BJ (cell line): ENCODE results near the gene PHKB. TPM values are rescaled to one million over a fixed set of nuclear protein-coding genes. Genes with fewer than 3 reads are reported as not detected.

Experiments
- CTCF ChIA-PET: fragments of 350-600 bp; formaldehyde crosslinking; extraction: SDS; loops from one replicate; lab custom pipeline; 2021; ENCODE audit warnings: antibody characterized with exemption, inconsistent platforms; lab: Yijun Ruan, JAX
- POLR2A ChIA-PET: fragments of 300-600 bp; sonication (Branson Sonifier 250); formaldehyde crosslinking; extraction: SDS; loops from one replicate; lab custom pipeline; 2021; ENCODE audit warnings: antibody characterized with exemption; lab: Charles Lee
- DNase-seq: peaks from one replicate; pipeline ENCODE4 v3.0.0-alpha.2; 2011; ENCODE audit warnings: low read depth
- H3K27me3 ChIP-seq: 2 replicates; pipeline ENCODE4 v1.6.0; 2011; ENCODE audit warnings: low read length; ENCODE audit not compliant: control insufficient read depth, insufficient read depth
- H3K36me3 ChIP-seq: 2 replicates; pipeline ENCODE4 v1.5.1; 2011; ENCODE audit warnings: low read length; ENCODE audit not compliant: control insufficient read depth, insufficient read depth
- H3K4me3 ChIP-seq: 2 replicates; pipeline ENCODE4 v1.5.1; 2011; ENCODE audit warnings: low read depth, mild to moderate bottlenecking, control low read depth, low read length
- CTCF ChIP-seq: IDR thresholded peaks from 2 replicates; pipeline ENCODE4 v1.5.1; 2011; ENCODE audit warnings: low read depth, mild to moderate bottlenecking, control low read depth, inconsistent platforms, low read length, moderate library complexity; ENCODE audit not compliant: insufficient read depth
- polyA plus RNA-seq: library from polyadenylated mRNA; depleted of rRNA; stranded (reverse); fragments of >200 nt; gene quantifications from 2 replicates; pipeline ENCODE4 v1.2.3, GENCODE V29; 2011

PHKB gene
- polyA plus RNA-seq, 1 experiment, result 44.9 TPM

- Histone ChIP-seq H3K27me3 (no peaks in the 10 kb centered on the region), H3K36me3 (no peaks in the 10 kb centered on the region; the same call in 1 of the 2 replicates), H3K4me3 (no peak overlapping the region)
- DNase-seq, result no peak
- no peak for TF ChIP-seq CTCF
- ChIA-PET POLR2A (no interaction called here), CTCF (no interaction called here)
Observed at GRCh38 chr16:47577029-47577428, 115.9 kb downstream of the PHKB start.

- DNase-seq, result no peak
- POLR2A ChIA-PET, result no interaction called here
- Histone ChIP-seq H3K36me3 (no peaks in the 10 kb centered on the region; the same call in 1 of the 2 replicates), H3K4me3 (no peak overlapping the region), H3K27me3 (no peaks in the 10 kb centered on the region)
- no peak for TF ChIP-seq CTCF
- CTCF ChIA-PET, result no interaction called here
Observed at GRCh38 chr16:47578033-47578432, 116.9 kb downstream of the PHKB start.

GRCh38 chr16:47578573-47578972 lies 117.4 kb downstream of the PHKB start:
- no peak for DNase-seq
- TF ChIP-seq CTCF, result no peak
- POLR2A ChIA-PET, result no interaction called here

GRCh38 chr16:47581114-47581513 lies 120.0 kb downstream of the PHKB start:
- no peak overlapping the region for H3K4me3 ChIP-seq
- DNase-seq, result no peak
- TF ChIP-seq CTCF, result no peak
- ChIA-PET POLR2A (no interaction called here), CTCF (no interaction called here)
- H3K36me3 ChIP-seq, result no peaks in the 10 kb centered on the region
- H3K27me3 ChIP-seq, result no peaks in the 10 kb centered on the region

More at GRCh38 chr16:47578573-47578972, 117.4 kb downstream of the PHKB start:
- no peaks in the 10 kb centered on the region; the same call in 1 of the 2 replicates for H3K36me3 ChIP-seq
- H3K4me3 ChIP-seq, result no peak overlapping the region
- CTCF ChIA-PET, result no interaction called here
- no peaks in the 10 kb centered on the region for H3K27me3 ChIP-seq

GRCh38 chr16:47584464-47585225 lies 123.5 kb downstream of the PHKB start:
- no peak for TF ChIP-seq CTCF
- H3K27me3 ChIP-seq, result no peaks in the 10 kb centered on the region
- ChIA-PET POLR2A (no interaction called here), CTCF (interaction anchor here (1.1 kb wide), 1 partner anchor 11 kb away, joined by 3 read pairs; no protein-coding TSS in a partner anchor)
- no peaks in the 10 kb centered on the region for H3K36me3 ChIP-seq
- H3K4me3 ChIP-seq, result no peak overlapping the region
- no peak for DNase-seq
